M059J (cell line): ENCODE measurements around the gene JAG1. TPM values are rescaled to one million over a fixed set of nuclear protein-coding genes. Genes with fewer than 3 reads are reported as not detected.

Experiments
- DNase-seq: peaks from one replicate; pipeline ENCODE4 v3.0.0-alpha.2; 2012; ENCODE audit warnings: low read depth
- total RNA-seq: library from RNA; depleted of rRNA; stranded (reverse); fragments of >200 nt; shearing (Covaris generic); gene quantifications from 2 replicates; pipeline ENCODE4 v1.2.3, GENCODE V29; 2014; rRNA removed

JAG1 gene
- 10.9 and 14.8 TPM in 2 replicates for total RNA-seq

- DNase-seq, result peak; percentile 97
Observed at GRCh38 chr20:10673842-10674683, at the start of gene JAG1. JAG1 (minus strand) TSS chr20:10673999; CDS start chr20:10673530, 469 bp downstream.

DNA sequence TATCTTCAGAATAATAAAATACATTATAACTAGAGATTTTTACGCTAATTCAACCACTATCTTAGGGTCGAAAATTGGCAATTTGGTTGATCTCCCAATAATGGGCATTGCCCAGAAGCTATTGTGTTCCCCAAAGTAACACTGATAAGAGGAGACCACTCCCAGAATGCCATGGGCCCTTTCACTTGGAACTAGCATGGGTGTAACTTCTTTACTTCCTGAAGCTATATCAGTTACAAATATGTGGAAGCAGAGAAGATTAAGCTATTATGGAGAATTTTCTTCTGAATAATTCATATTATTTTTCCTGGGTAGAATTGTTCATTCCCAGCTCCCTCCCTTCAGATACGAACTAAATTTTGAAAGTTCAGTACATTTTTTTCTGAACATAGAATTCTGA, 48.2 kb upstream of the JAG1 start:
- no peak for DNase-seq

DNA sequence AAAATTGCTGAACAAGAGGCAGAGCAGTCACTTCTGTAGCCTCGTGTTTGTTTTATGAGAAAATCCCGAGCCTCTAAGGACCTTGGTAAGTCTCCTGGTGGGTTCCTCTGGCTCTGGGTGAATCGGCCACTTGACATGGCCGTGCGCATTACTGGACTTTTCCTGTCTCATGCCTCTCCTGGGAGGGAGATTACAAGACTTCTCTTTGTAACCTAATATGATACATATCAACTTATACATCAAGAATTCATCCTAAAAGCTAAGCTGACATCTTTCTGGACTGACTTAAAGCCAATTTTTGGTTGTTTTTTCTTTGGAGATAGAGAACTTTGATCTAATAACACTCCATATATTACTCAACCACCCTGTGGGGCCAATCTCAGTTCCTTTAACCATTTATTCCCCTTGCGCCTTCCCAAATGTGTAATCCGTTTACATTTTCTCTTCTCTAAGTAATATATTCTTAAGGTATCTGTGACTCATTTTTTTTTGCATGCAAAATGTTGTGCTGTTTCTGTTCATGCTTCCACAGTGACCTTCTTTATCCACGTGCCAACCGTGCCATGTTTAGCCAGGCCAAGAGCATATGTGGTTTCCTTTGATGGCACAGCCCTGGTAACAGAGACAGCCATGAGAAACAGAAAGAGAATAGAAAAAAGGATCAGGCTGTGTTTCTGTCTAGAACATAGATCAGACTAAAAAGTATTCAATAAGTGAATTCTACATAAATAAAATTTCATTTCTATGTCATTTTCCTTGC, 47.5 kb upstream of the JAG1 start:
- DNase-seq, result peak; percentile 20

GRCh38 chr20:10720565-10720964, 46.8 kb upstream of the JAG1 start:
- DNase-seq, result no peak

- no peak for DNase-seq
Observed at GRCh38 chr20:10719740-10720385, 46.1 kb upstream of the JAG1 start.

DNA sequence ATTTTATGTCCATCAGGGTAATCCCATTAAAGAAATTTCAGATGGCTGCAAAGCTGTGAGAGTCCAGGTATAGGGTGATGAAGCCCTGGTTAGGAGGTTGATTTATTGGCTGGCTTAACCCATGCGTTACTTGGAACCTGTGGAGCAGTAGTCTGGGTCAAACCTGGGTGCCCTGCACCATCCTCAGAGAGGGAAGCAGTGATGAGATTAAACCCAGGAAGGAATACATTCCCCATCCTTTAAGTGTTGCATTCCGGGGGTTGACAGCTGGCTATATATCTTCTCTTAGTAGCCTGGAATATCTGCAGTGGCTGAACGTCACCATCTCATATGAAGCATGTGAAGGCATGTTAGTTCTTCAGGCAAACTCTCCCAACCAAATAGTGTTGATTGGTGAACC, 44.9 kb upstream of the JAG1 start:
- no peak for DNase-seq

DNA sequence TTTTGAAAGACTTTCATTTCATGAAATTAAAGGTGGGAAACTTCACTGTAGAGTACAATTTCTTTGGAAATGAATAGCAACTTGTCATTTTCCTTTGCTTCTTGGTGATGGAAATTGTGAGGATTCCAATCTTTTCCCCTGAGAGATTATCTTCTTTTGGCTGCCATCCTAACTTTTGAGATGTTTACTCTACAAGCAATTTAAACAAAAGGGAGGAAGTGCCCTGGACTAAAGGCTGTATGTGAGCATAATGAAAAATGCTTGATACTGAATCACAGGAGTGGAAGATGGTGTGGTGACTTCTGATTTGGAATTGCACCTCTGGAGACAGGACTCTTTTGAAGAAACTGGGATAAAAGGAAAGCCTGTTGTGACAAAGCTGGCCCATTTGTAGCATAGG, 43.1 kb upstream of the JAG1 start:
- DNase-seq, result peak; percentile 44

GRCh38 chr20:10715035-10715434, 41.2 kb upstream of the JAG1 start:
- DNase-seq, result peak; percentile 76

DNA sequence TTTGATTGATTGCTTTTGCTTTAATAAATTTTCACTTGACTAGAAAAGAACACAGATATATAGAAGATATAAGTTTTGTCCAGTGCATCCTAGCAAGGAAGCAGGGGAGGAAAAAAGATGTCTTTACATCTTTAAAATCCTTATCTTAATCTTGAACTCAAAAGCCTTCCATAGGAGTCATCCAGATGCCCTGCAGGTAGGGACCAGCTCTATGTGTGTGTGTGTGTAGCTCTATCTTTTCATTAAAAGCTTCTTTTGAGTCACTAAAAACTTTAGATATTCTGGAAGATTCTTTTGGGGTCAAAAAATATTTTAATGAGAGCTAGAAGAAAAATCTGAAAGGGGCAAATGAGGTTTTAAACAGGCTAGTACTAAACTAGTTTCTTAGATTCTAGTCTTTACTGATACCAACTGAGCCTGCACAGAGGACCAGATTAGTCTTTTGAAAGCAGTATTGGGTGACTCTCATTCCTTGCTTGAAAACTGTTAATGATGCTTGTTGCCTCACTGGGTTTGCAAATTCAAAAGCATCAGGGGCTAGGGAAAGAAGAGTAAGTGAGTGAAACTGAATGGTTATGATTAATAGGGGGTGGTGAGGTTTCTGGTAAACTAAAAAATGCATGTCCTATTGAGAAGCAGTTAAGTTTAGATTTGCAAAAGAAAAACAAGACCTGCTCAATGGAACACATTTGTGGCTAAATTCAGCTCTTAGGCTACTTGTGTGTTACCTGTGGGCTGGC, 40.6 kb upstream of the JAG1 start:
- DNase-seq, result peak; percentile 24

DNA sequence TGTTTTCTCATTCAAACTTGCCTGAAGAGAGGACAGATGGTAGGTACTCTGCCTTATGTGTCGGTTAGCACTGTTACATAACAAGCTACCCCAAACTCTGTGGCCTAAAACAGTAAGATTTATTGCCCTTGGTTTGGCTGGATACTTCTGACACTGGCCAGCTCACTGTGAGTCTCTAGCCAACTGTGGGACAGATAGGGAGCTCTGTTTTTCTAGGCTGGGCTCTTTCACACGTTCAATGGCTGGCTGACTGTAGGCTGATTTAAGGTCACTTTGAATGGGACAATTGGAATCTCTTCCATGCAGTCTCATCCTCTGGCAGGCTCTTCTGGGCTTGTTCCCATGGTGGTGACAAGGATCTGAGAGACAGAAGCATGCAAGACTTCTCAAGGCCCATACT, 39.4 kb upstream of the JAG1 start:
- DNase-seq, result no peak

- DNase-seq, result no peak
Observed at GRCh38 chr20:10711903-10712451, 38.2 kb upstream of the JAG1 start.

- DNase-seq, result peak; percentile 14
Observed at GRCh38 chr20:10710991-10711775, 37.4 kb upstream of the JAG1 start.

GRCh38 chr20:10709916-10710315, 36.1 kb upstream of the JAG1 start:
- no peak for DNase-seq

- peak; percentile 49 for DNase-seq
Observed at GRCh38 chr20:10708351-10709185, 34.8 kb upstream of the JAG1 start.

GRCh38 chr20:10707791-10708190, 34.0 kb upstream of the JAG1 start:
- DNase-seq, result no peak

GRCh38 chr20:10707068-10707467, 33.3 kb upstream of the JAG1 start:
- no peak for DNase-seq

DNA sequence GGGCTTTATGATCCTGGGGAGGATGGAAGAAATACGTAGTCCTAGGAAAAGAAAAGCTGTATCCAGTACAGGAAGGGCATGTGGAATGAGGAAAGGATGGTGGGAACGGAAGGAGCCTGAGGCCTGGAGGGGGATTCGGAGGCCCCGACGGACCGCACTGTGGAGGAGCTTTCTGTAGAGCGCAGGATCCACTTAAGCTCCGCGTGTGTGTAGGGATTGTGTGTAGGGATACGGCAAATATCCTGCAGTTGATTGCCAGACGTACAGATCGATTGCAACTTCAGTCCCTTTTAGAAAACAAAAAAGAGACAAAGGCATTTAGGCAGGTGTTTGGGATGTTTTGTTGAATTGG, 32.6 kb upstream of the JAG1 start:
- DNase-seq, result no peak

DNA sequence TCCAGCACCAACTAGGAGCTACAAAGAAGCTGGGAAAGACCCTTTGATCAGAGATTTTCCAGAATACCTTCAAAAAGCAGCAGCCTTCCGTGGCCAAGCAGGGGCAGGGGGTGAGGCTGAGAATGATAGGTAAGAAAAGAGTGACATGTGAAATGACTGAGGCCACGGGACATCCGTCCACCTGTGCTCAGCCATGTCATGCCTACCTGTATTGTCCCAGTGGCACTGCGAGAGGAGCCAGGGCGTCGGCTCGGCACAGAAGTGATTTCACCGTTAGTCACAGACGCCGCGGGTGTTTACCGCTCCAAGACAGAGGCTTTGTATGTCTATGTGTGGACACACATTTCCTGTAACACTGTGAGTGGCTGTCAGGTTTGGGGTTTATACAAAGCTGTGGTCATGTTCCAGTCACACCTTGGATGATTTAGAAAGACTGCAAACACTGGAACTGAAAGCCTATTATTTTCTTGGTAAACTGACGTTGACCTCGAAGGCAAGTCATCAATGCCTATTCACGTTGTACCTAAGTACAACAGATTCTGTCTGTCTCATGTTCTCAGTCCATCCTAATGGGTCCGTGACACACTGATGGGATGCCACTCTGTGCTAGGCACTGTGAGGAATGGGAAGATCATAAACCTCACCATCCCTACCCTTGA, 32.1 kb upstream of the JAG1 start:
- peak; percentile 51 for DNase-seq

- DNase-seq, result no peak
Observed at GRCh38 chr20:10701607-10702006, 27.8 kb upstream of the JAG1 start.
